ACC112 (cell line): Measurements from ENCODE around the gene VSNL1.
A peak's percentile ranks its signal among the peaks of the same experiment; 100 is the strongest.

Experiments used
- H2AFZ ChIP-seq: fragments of 200-600 bp; sonication (generic); one replicate; pipeline ENCODE4 v1.6.0; 2017; ENCODE audit warnings: antibody characterized with exemption, low read length; ENCODE audit not compliant: unreplicated experiment
- H3K27ac ChIP-seq: fragments of 200-600 bp; sonication (generic); 2 replicates; pipeline ENCODE4 v1.5.1; 2014; ENCODE audit warnings: low read depth, mild to moderate bottlenecking, antibody characterized with exemption, low read length, moderate library complexity
- H3K27me3 ChIP-seq: fragments of 200-600 bp; sonication (generic); 2 replicates; pipeline ENCODE4 v1.6.1; 2014; ENCODE audit warnings: mild to moderate bottlenecking, antibody characterized with exemption, low read length, moderate library complexity, mixed read lengths; ENCODE audit not compliant: insufficient read depth
- H3K36me3 ChIP-seq: fragments of 200-600 bp; sonication (generic); 2 replicates; pipeline ENCODE4 v1.6.1; 2016; ENCODE audit warnings: mild to moderate bottlenecking, antibody characterized with exemption, low read length, moderate library complexity, mixed read lengths; ENCODE audit not compliant: insufficient read depth
- H3K4me1 ChIP-seq: fragments of 200-600 bp; sonication (generic); one replicate; pipeline ENCODE4 v1.6.1; 2016; ENCODE audit warnings: low read length, mixed read lengths; ENCODE audit not compliant: insufficient read depth, unreplicated experiment, control insufficient read depth
- H3K4me3 ChIP-seq: fragments of 200-600 bp; sonication (generic); 2 replicates; pipeline ENCODE4 v1.5.1; 2014; ENCODE audit warnings: mild to moderate bottlenecking, low read depth, low read length
- H3K79me2 ChIP-seq: fragments of 200-600 bp; sonication (generic); one replicate; pipeline ENCODE4 v1.6.0; 2016; ENCODE audit warnings: low read length; ENCODE audit not compliant: control insufficient read depth, unreplicated experiment, insufficient read depth

The VSNL1 gene

GRCh38 chr2:17614174-17614930 lies 73.9 kb downstream of the VSNL1 start:
- H2AFZ ChIP-seq, result no peak overlapping the region
- peaks cover 27% of the 10 kb centered on the region for H3K4me1 ChIP-seq
- no peaks in the 10 kb centered on the region for H3K27me3 ChIP-seq
- no peaks in the 10 kb centered on the region for H3K36me3 ChIP-seq
- no peak overlapping the region for H3K4me3 ChIP-seq
- no peaks in the 10 kb centered on the region for H3K79me2 ChIP-seq
- no peak overlapping the region for H3K27ac ChIP-seq

GRCh38 chr2:17615147-17615546 lies 74.7 kb downstream of the VSNL1 start:
- Histone ChIP-seq H3K27me3 (no peaks in the 10 kb centered on the region), H3K4me3 (peak overlapping the region; percentile 7; the same call in 1 of the 2 replicates), H3K36me3 (no peaks in the 10 kb centered on the region), H2AFZ (peak overlapping the region; percentile 83), H3K4me1 (peaks cover 28% of the 10 kb centered on the region), H3K79me2 (no peaks in the 10 kb centered on the region), H3K27ac (peak overlapping the region; percentile 66)

GRCh38 chr2:17615728-17616351 lies 75.3 kb downstream of the VSNL1 start:
- peak overlapping the region; percentile 83 for H2AFZ ChIP-seq
- H3K27me3 ChIP-seq, result no peaks in the 10 kb centered on the region
- peak overlapping the region; percentile 66 for H3K27ac ChIP-seq
- no peaks in the 10 kb centered on the region for H3K36me3 ChIP-seq
- H3K79me2 ChIP-seq, result no peaks in the 10 kb centered on the region
- peak overlapping the region; percentile 7; the same call in 1 of the 2 replicates for H3K4me3 ChIP-seq
- H3K4me1 ChIP-seq, result peaks cover 28% of the 10 kb centered on the region

- Histone ChIP-seq H3K36me3 (no peaks in the 10 kb centered on the region), H3K27me3 (no peaks in the 10 kb centered on the region), H3K4me3 (no peak overlapping the region), H3K4me1 (peaks cover 33% of the 10 kb centered on the region), H2AFZ (no peak overlapping the region), H3K79me2 (no peaks in the 10 kb centered on the region), H3K27ac (peak overlapping the region; percentile 66; the same call in 1 of the 2 replicates)
These were observed 75.9 kb downstream of the VSNL1 start for GRCh38 chr2:17616405-17616804.

GRCh38 chr2:17617516-17617915 lies 77.0 kb downstream of the VSNL1 start:
- Histone ChIP-seq H3K27me3 (no peaks in the 10 kb centered on the region), H3K4me1 (peaks cover 40% of the 10 kb centered on the region), H2AFZ (no peak overlapping the region), H3K79me2 (no peaks in the 10 kb centered on the region), H3K36me3 (no peaks in the 10 kb centered on the region), H3K4me3 (no peak overlapping the region), H3K27ac (no peak overlapping the region)

GRCh38 chr2:17617955-17618354 lies 77.5 kb downstream of the VSNL1 start:
- H2AFZ ChIP-seq, result no peak overlapping the region
- H3K27ac ChIP-seq, result no peak overlapping the region
- peaks cover 40% of the 10 kb centered on the region for H3K4me1 ChIP-seq
- no peaks in the 10 kb centered on the region for H3K79me2 ChIP-seq
- no peak overlapping the region for H3K4me3 ChIP-seq
- no peaks in the 10 kb centered on the region for H3K36me3 ChIP-seq
- no peaks in the 10 kb centered on the region for H3K27me3 ChIP-seq

- Histone ChIP-seq H3K27ac (peak overlapping the region; percentile 13; the same call in 1 of the 2 replicates), H3K79me2 (no peaks in the 10 kb centered on the region), H3K36me3 (no peaks in the 10 kb centered on the region), H3K4me3 (peak overlapping the region; percentile 0; the same call in 1 of the 2 replicates), H3K27me3 (no peaks in the 10 kb centered on the region), H2AFZ (no peak overlapping the region), H3K4me1 (peaks cover 35% of the 10 kb centered on the region)
These were observed 79.8 kb downstream of the VSNL1 start for GRCh38 chr2:17620280-17620679.

- peak overlapping the region; percentile 13; the same call in 1 of the 2 replicates for H3K27ac ChIP-seq
- no peaks in the 10 kb centered on the region for H3K27me3 ChIP-seq
- H3K4me1 ChIP-seq, result peaks cover 30% of the 10 kb centered on the region
- no peaks in the 10 kb centered on the region for H3K79me2 ChIP-seq
- H3K36me3 ChIP-seq, result no peaks in the 10 kb centered on the region
- H3K4me3 ChIP-seq, result peak overlapping the region; percentile 0; the same call in 1 of the 2 replicates
- no peak overlapping the region for H2AFZ ChIP-seq
These were observed 80.3 kb downstream of the VSNL1 start for GRCh38 chr2:17620841-17621240.

GRCh38 chr2:17621781-17622180 lies 81.3 kb downstream of the VSNL1 start:
- H3K79me2 ChIP-seq, result no peaks in the 10 kb centered on the region
- H3K4me1 ChIP-seq, result peaks cover 21% of the 10 kb centered on the region
- no peak overlapping the region for H3K4me3 ChIP-seq
- H3K27ac ChIP-seq, result no peak overlapping the region
- H3K36me3 ChIP-seq, result no peaks in the 10 kb centered on the region
- no peaks in the 10 kb centered on the region for H3K27me3 ChIP-seq
- H2AFZ ChIP-seq, result no peak overlapping the region

- Histone ChIP-seq H3K4me3 (no peak overlapping the region), H3K79me2 (no peaks in the 10 kb centered on the region), H2AFZ (no peak overlapping the region), H3K27me3 (no peaks in the 10 kb centered on the region), H3K27ac (no peak overlapping the region), H3K36me3 (no peaks in the 10 kb centered on the region), H3K4me1 (peaks cover 16% of the 10 kb centered on the region)
These were observed 85.0 kb downstream of the VSNL1 start for GRCh38 chr2:17625446-17625845.

GRCh38 chr2:17626986-17627385 lies 86.5 kb downstream of the VSNL1 start:
- H3K4me1 ChIP-seq, result peaks cover 2% of the 10 kb centered on the region
- no peak overlapping the region for H3K4me3 ChIP-seq
- no peaks in the 10 kb centered on the region for H3K79me2 ChIP-seq
- no peak overlapping the region for H3K27ac ChIP-seq
- no peaks in the 10 kb centered on the region for H3K27me3 ChIP-seq
- no peaks in the 10 kb centered on the region for H3K36me3 ChIP-seq
- no peak overlapping the region for H2AFZ ChIP-seq
